GM18907 (cell line): Measurements from ENCODE around the gene CASQ1.

Experiments
- ATAC-seq: cut with Tn5 transposase; IDR thresholded peaks from one replicate; pipeline ENCODE4 v1.9.1; 2021; ENCODE audit warnings: mild to moderate bottlenecking, moderate library complexity; ENCODE audit not compliant: unreplicated experiment

Gene CASQ1

GRCh38 chr1:160168016-160168415 is 22.4 kb upstream of the CASQ1 start:
- ATAC-seq = no peak

GRCh38 chr1:160168609-160169369 is 21.6 kb upstream of the CASQ1 start:
- no peak for ATAC-seq

GRCh38 chr1:160169553-160170399 is 20.6 kb upstream of the CASQ1 start:
- peak; percentile 86 for ATAC-seq

GRCh38 chr1:160171354-160171753 is 19.0 kb upstream of the CASQ1 start:
- ATAC-seq = no peak

- ATAC-seq = no peak
Observed at GRCh38 chr1:160171980-160172379, 18.4 kb upstream of the CASQ1 start.

- ATAC-seq = no peak
Observed at GRCh38 chr1:160177231-160177630, 13.1 kb upstream of the CASQ1 start.

- ATAC-seq = no peak
Observed at GRCh38 chr1:160177667-160178066, 12.7 kb upstream of the CASQ1 start.

- no peak for ATAC-seq
Observed at GRCh38 chr1:160178731-160179130, 11.6 kb upstream of the CASQ1 start.

GRCh38 chr1:160179336-160179735 is 11.0 kb upstream of the CASQ1 start:
- no peak for ATAC-seq

- no peak for ATAC-seq
Observed at GRCh38 chr1:160186246-160186645, 4.1 kb upstream of the CASQ1 start.

GRCh38 chr1:160186729-160187128 is 3.6 kb upstream of the CASQ1 start:
- no peak for ATAC-seq

GRCh38 chr1:160187407-160187806 is 3.0 kb upstream of the CASQ1 start:
- no peak for ATAC-seq

GRCh38 chr1:160188341-160188740 is 2.0 kb upstream of the CASQ1 start:
- no peak for ATAC-seq

GRCh38 chr1:160191756-160192155 is 1.4 kb downstream of the CASQ1 start:
- no peak for ATAC-seq

GRCh38 chr1:160192234-160192633 is 1.9 kb downstream of the CASQ1 start:
- ATAC-seq = no peak

GRCh38 chr1:160193091-160193819 is 2.9 kb downstream of the CASQ1 start:
- ATAC-seq = peak; percentile 81

- no peak for ATAC-seq
Observed at GRCh38 chr1:160193832-160194736, 3.7 kb downstream of the CASQ1 start.

GRCh38 chr1:160194737-160195059 is 4.3 kb downstream of the CASQ1 start:
- no peak for ATAC-seq

- no peak for ATAC-seq
Observed at GRCh38 chr1:160196143-160196542, 5.8 kb downstream of the CASQ1 start.

- no peak for ATAC-seq
Observed at GRCh38 chr1:160197231-160197630, 6.9 kb downstream of the CASQ1 start.

- no peak for ATAC-seq
Observed at GRCh38 chr1:160200786-160201185, 10.4 kb downstream of the CASQ1 start.
